GM12878 (cell line): ENCODE results near the gene NUP214. TPM values are rescaled to one million over a fixed set of nuclear protein-coding genes. Genes with fewer than 3 reads are reported as not detected.

Source experiments
- ATAC-seq: fragments of 200-7000 bp; cut with Tn5 transposase; 3 replicates; pipeline ENCODE4 v1.9.1; 2020; ENCODE audit warnings: mild to moderate bottlenecking, moderate library complexity
- BruUV-seq: library from RNA; stranded (reverse); fragments of 400-500 nt; replicated peaks from 2 replicates; lab custom pipeline; 2021; lab: Mats Ljungman, UMichigan
- CTCF ChIA-PET: fragments of 300-600 bp; sonication (Branson Sonifier 250); formaldehyde crosslinking; extraction: SDS; loops from one replicate; lab custom pipeline; 2021; ENCODE audit warnings: inconsistent platforms; lab: Yijun Ruan, JAX
- POLR2A ChIA-PET: fragments of 350-600 bp; formaldehyde crosslinking; extraction: SDS; loops from one replicate; lab custom pipeline; 2021; ENCODE audit warnings: inconsistent platforms; lab: Charles Lee
- RAD21 ChIA-PET: fragments of 300-600 bp; sonication (Branson Sonifier 250); formaldehyde crosslinking; loops from one replicate; lab custom pipeline; 2023; ENCODE audit warnings: antibody characterized with exemption; ENCODE audit not compliant: unreplicated experiment; lab: Charles Lee
- SMC1A ChIA-PET: fragments of 300-600 bp; sonication (Branson Sonifier 250); formaldehyde crosslinking; loops from one replicate; lab custom pipeline; 2023; ENCODE audit not compliant: unreplicated experiment, uncharacterized antibody; lab: Charles Lee
- DNase-seq: peaks from one replicate; pipeline ENCODE4 v3.0.0-alpha.2; 2011; ENCODE audit warnings: low read depth, low spot score
- FAIRE-seq: peaks from 3 replicates; lab custom pipeline; 2011; peaks lifted over from hg19 to GRCh38; lab: Jason Lieb, UNC
- H2AFZ ChIP-seq: 2 replicates; pipeline ENCODE4 v1.6.0; 2011; ENCODE audit warnings: low read depth, low read length, control low read depth; ENCODE audit not compliant: control insufficient read depth
- H3K27ac ChIP-seq: 2 replicates; pipeline ENCODE4 v1.5.1; 2011; ENCODE audit warnings: control low read depth; ENCODE audit not compliant: control insufficient read depth, insufficient read depth
- H3K27me3 ChIP-seq, 2 experiments: replicated peaks in 1 of 2; 2 replicates each; pipeline versions ENCODE4 v1.6.0 to v1.6.1; 2011; ENCODE audit warnings: low read length in 1 of 2; ENCODE audit not compliant: control insufficient read depth in 2 of 2, insufficient read depth in 2 of 2
- H3K36me3 ChIP-seq, 2 experiments: 2 replicates each; pipeline ENCODE4 v1.5.1; 2011; ENCODE audit warnings: low read length in 1 of 2; ENCODE audit not compliant: control insufficient read depth in 2 of 2, insufficient read depth in 2 of 2
- H3K4me1 ChIP-seq: 2 replicates; pipeline ENCODE4 v1.6.1; 2011; ENCODE audit warnings: mild to moderate bottlenecking, low read length, moderate library complexity, mixed read lengths; ENCODE audit not compliant: control insufficient read depth, insufficient read depth
- H3K4me2 ChIP-seq: 2 replicates; pipeline ENCODE4 v1.6.0; 2011; ENCODE audit warnings: control low read depth; ENCODE audit not compliant: control insufficient read depth, insufficient read depth
- H3K4me3 ChIP-seq: fragments of 200-600 bp; sonication (generic); 2 replicates; pipeline ENCODE4 v1.5.1; 2016
- H3K79me2 ChIP-seq: 2 replicates; pipeline ENCODE4 v1.6.0; 2011; ENCODE audit warnings: low read length; ENCODE audit not compliant: control insufficient read depth, insufficient read depth
- H3K9ac ChIP-seq: 2 replicates; pipeline ENCODE4 v1.8.0; 2011; ENCODE audit warnings: low read length, control low read depth, mixed read lengths; ENCODE audit not compliant: control insufficient read depth, insufficient read depth
- H3K9me3 ChIP-seq: replicated peaks from 3 replicates; pipeline ENCODE4 v1.5.1; 2011; ENCODE audit warnings: mild to moderate bottlenecking, low read length; ENCODE audit not compliant: control insufficient read depth, insufficient read depth
- H4K20me1 ChIP-seq: 2 replicates; pipeline ENCODE4 v1.6.0; 2011; ENCODE audit not compliant: control insufficient read depth, insufficient read depth
- CHD1 ChIP-seq: IDR thresholded peaks from 2 replicates; pipeline ENCODE4 v1.6.1; 2012; ENCODE audit warnings: low read depth, low read length, improper control_type of control experiment
- SMAD1 ChIP-seq: fragments of 450-650 bp; IDR thresholded peaks from 2 replicates; pipeline ENCODE4 v1.6.1; 2018; ENCODE audit warnings: mild to moderate bottlenecking, low read depth; ENCODE audit not compliant: partially characterized antibody
- ZNF592 ChIP-seq: fragments of 450-650 bp; IDR thresholded peaks from 2 replicates; pipeline ENCODE4 v1.6.1; 2017; ENCODE audit warnings: mild to moderate bottlenecking, moderate library complexity
- WGBS: methylation state at CpG from one replicate; pipeline ENCODE4 v1.1.6; 2016; ENCODE audit warnings: low lambda C conversion rate; ENCODE audit not compliant: insufficient replicate concordance, insufficient coverage; ENCODE audit errors: missing lambda C conversion rate; 5-methylcytosine and 5-hydroxymethylcytosine counted together
- in situ Hi-C: fragments of 300-500 bp; cut with MboI; formaldehyde crosslinking; loops from 9 replicates; pipeline ENCODE4 v1.14.3; 2018; ENCODE audit warnings: mixed read lengths
- intact Hi-C: fragments of 100-400 bp; cut with micrococcal nuclease; formaldehyde crosslinking; loops from one replicate; pipeline ENCODE4 v1.14.2; 2022; ENCODE audit not compliant: unreplicated experiment
- polyA plus RNA-seq, 11 experiments: library from polyadenylated mRNA; depleted of rRNA in 4 of 11; unstranded in 6 of 11; stranded (reverse) in 5 of 11; fragments of >200 nt; fragmentation: Nextera tagmentation in 4 of 11; fragmentation: Illumina TruSeq in 1 of 11; extraction: Ambion mirVana in 4 of 11; extraction: Trizol in 1 of 11; gene quantifications; 1 replicate in 1 of 11; 2 replicates in 10 of 11; pipeline versions ENCODE4 v1.2.1 to v1.2.3, GENCODE V29; 2011 to 2016; ENCODE audit warnings: inconsistent platforms in 2 of 11, missing spikeins in 2 of 11, low read depth in 1 of 11
- total RNA-seq, 4 experiments: library from RNA; depleted of rRNA in 3 of 4; stranded (reverse); fragments of >200 nt in 3 of 4; fragmentation: Illumina TruSeq in 1 of 4; extraction: Trizol in 1 of 4; gene quantifications; 2 replicates each; pipeline versions ENCODE4 v1.2.1 to v1.2.3, GENCODE V29; 2013 to 2021

Gene NUP214
- total and polyA plus RNA-seq, 10 of the 15 experiments (the other 5 are each of a cell fraction or from before 2014, with no cell fraction given): 11.7 to 53.8 (median 17.6) TPM

- TF ChIP-seq ZNF592: no peak
These were observed 40.1 kb downstream of the NUP214 start (continued) for GRCh38 chr9:131165523-131165922.

- TF ChIP-seq SMAD1 (no peak), CHD1 (no peak)
- TF ChIP-seq, all 136 proteins: peak for 0
- ChIA-PET CTCF (interaction anchor here (1.1 to 1.8 kb wide), 6 partner anchors 9 to 169 kb away, joined by 3 to 7 read pairs (median 4); no protein-coding TSS in a partner anchor), RAD21 (interaction anchor here (0.6 to 1.7 kb wide), 2 partner anchors 28 to 111 kb away, joined by 3 to 5 read pairs; no protein-coding TSS in a partner anchor), SMC1A (interaction anchor here (1.1 to 4.0 kb wide), 2 partner anchors 11 kb away, joined by 3 to 20 read pairs; no protein-coding TSS in a partner anchor), POLR2A (no interaction called here)
- Histone ChIP-seq H3K9me3 (no peaks in the 10 kb centered on the region), H2AFZ (no peak overlapping the region), H3K27me3 (no peaks in the 10 kb centered on the region), H3K4me2 (no peak overlapping the region), H4K20me1 (no peaks in the 10 kb centered on the region), H3K9ac (no peak overlapping the region), H3K79me2 (no peaks in the 10 kb centered on the region), H3K4me1 (no peaks in the 10 kb centered on the region), H3K4me3 (no peak overlapping the region), H3K27ac (no peak overlapping the region), H3K36me3 (peaks cover 8 to 27% of the 10 kb centered on the region in 2 experiments)
- intact Hi-C loops (no loop called here), in situ Hi-C loops (no loop called here)
- BruUV-seq: no TSS peak
- FAIRE-seq: no peak
- WGBS: 94% methylated on average over 6 of the region's 6 CpGs
- DNase-seq: no peak
- no peak for ATAC-seq
These were observed 41.8 kb downstream of the NUP214 start for GRCh38 chr9:131167146-131167692.
